ENCODE data around the gene SHB.

DNA sequence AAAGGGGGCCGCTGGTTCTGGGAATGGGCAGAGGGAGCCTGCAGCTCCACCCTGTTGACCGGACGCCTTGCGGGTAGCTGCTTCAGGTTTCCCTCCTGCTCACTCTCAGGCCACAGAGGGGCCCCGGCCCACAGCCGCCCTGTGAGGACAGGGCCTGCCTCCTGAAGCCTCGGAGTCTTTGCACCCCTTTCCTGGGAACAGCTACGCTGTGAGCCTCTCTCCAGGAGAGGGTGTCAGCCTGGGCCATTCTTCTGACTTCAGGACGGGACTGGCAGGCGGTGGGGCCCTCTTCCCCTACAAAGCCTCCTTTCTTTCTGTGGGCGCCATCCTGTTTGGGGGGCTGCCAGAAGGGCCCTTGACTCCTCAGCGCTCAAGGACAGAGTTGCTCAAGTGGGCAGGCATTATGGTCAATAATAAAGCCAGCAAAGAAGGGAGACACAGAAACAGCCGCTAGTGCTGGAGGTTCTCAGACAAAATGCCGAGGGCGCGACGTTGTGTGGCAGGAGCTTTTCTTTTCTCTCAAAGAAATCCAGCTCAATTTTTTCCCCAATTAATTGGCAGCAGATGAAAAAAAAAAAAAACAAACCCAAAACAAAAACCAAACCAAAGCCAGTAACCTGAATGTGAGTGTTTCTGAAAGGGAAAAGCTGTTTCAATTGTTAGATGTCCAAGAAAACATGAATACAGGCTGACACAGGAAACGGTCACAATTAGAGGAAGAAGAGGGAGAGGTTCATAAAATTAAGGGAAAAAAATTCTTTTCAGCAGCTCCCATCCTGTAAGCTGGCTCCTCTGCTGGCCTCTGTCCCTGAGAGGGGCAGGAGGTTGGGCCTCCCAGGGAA is 152.3 kb downstream of the SHB start:
- TF ChIP-seq, protein P1, sequence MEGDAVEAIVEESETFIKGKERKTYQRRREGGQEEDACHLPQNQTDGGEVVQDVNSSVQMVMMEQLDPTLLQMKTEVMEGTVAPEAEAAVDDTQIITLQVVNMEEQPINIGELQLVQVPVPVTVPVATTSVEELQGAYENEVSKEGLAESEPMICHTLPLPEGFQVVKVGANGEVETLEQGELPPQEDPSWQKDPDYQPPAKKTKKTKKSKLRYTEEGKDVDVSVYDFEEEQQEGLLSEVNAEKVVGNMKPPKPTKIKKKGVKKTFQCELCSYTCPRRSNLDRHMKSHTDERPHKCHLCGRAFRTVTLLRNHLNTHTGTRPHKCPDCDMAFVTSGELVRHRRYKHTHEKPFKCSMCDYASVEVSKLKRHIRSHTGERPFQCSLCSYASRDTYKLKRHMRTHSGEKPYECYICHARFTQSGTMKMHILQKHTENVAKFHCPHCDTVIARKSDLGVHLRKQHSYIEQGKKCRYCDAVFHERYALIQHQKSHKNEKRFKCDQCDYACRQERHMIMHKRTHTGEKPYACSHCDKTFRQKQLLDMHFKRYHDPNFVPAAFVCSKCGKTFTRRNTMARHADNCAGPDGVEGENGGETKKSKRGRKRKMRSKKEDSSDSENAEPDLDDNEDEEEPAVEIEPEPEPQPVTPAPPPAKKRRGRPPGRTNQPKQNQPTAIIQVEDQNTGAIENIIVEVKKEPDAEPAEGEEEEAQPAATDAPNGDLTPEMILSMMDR (IDR thresholded peaks at IDR 0.05) = no peak
- TF ChIP-seq ZFX (IDR thresholded peaks at IDR 0.05; ENCODE audit: borderline replicate concordance) = no peak

Data from 22Rv1 (cell line).